ENCODE results near the gene TNC.

The TNC gene

GRCh38 chr9:115035841-115036612, 81.9 kb downstream of the TNC start:
- no peak for DNase-seq
- no peaks in the 10 kb centered on the region for H3K4me1 ChIP-seq
- no peaks in the 10 kb centered on the region for H3K27me3 ChIP-seq
- no peaks in the 10 kb centered on the region for H3K9me3 ChIP-seq
- no peaks in the 10 kb centered on the region for H3K36me3 ChIP-seq
- H3K4me3 ChIP-seq (ENCODE audit: low read depth, low read length) = no peak overlapping the region
- TF ChIP-seq CTCF (IDR thresholded peaks at IDR 0.05; ENCODE audit: low read depth, low read length) = no peak

GRCh38 chr9:115034801-115035200, 83.2 kb downstream of the TNC start:
- H3K4me3 ChIP-seq (ENCODE audit: low read depth, low read length) = no peak overlapping the region
- no peak for DNase-seq
- no peaks in the 10 kb centered on the region for H3K36me3 ChIP-seq
- H3K4me1 ChIP-seq = no peaks in the 10 kb centered on the region
- no peak for TF ChIP-seq CTCF (IDR thresholded peaks at IDR 0.05; ENCODE audit: low read depth, low read length)
- no peaks in the 10 kb centered on the region for H3K9me3 ChIP-seq
- H3K27me3 ChIP-seq = no peaks in the 10 kb centered on the region

GRCh38 chr9:115033800-115034199, 84.2 kb downstream of the TNC start:
- Histone ChIP-seq H3K36me3 (no peaks in the 10 kb centered on the region), H3K9me3 (no peaks in the 10 kb centered on the region), H3K4me1 (no peaks in the 10 kb centered on the region), H3K27me3 (no peaks in the 10 kb centered on the region), H3K4me3 (ENCODE audit: low read depth, low read length) (no peak overlapping the region)
- TF ChIP-seq CTCF (IDR thresholded peaks at IDR 0.05; ENCODE audit: low read depth, low read length) = no peak
- DNase-seq = no peak

- Histone ChIP-seq H3K4me1 (no peaks in the 10 kb centered on the region), H3K4me3 (ENCODE audit: low read depth, low read length) (no peak overlapping the region), H3K9me3 (no peaks in the 10 kb centered on the region), H3K27me3 (no peaks in the 10 kb centered on the region), H3K36me3 (no peaks in the 10 kb centered on the region)
- DNase-seq = no peak
- no peak for TF ChIP-seq CTCF (IDR thresholded peaks at IDR 0.05; ENCODE audit: low read depth, low read length)
Observed at GRCh38 chr9:115032296-115032695, 85.7 kb downstream of the TNC start.

- no peak overlapping the region for H3K4me3 ChIP-seq (ENCODE audit: low read depth, low read length)
- no peak for TF ChIP-seq CTCF (IDR thresholded peaks at IDR 0.05; ENCODE audit: low read depth, low read length)
- DNase-seq = no peak
- no peaks in the 10 kb centered on the region for H3K9me3 ChIP-seq
- no peaks in the 10 kb centered on the region for H3K36me3 ChIP-seq
- H3K4me1 ChIP-seq = no peaks in the 10 kb centered on the region
- H3K27me3 ChIP-seq = no peaks in the 10 kb centered on the region
Observed at GRCh38 chr9:115030006-115030405, 88.0 kb downstream of the TNC start.

- no peak for DNase-seq
- H3K36me3 ChIP-seq = no peaks in the 10 kb centered on the region
- no peak for TF ChIP-seq CTCF (IDR thresholded peaks at IDR 0.05; ENCODE audit: low read depth, low read length)
Observed at GRCh38 chr9:115025721-115026120, 92.2 kb downstream of the TNC start.

More at GRCh38 chr9:115025721-115026120, 92.2 kb downstream of the TNC start:
- Histone ChIP-seq H3K9me3 (no peaks in the 10 kb centered on the region), H3K27me3 (no peaks in the 10 kb centered on the region), H3K4me1 (no peaks in the 10 kb centered on the region), H3K4me3 (ENCODE audit: low read depth, low read length) (no peak overlapping the region)

Measured in BE2C (cell line).